BE2C (cell line): ENCODE measurements around the gene KPNB1.

Experiments
- DNase-seq: peaks from one replicate; pipeline ENCODE4 v3.0.0-alpha.2; 2020
- H3K27me3 ChIP-seq: fragments of 250-450 bp; sonication (Bioruptor Pico); 2 replicates; pipeline ENCODE4 v1.5.1; 2020; ENCODE audit warnings: mild to moderate bottlenecking
- H3K36me3 ChIP-seq: fragments of 250-450 bp; sonication (Bioruptor Pico); 2 replicates; pipeline ENCODE4 v1.5.1; 2020; ENCODE audit warnings: mild to moderate bottlenecking
- H3K4me1 ChIP-seq: fragments of 250-450 bp; sonication (Bioruptor Pico); 2 replicates; pipeline ENCODE4 v1.5.1; 2020
- H3K4me3 ChIP-seq: 2 replicates; pipeline ENCODE4 v1.5.1; 2011; ENCODE audit warnings: low read depth, low read length
- H3K9me3 ChIP-seq: fragments of 250-450 bp; sonication (Bioruptor Pico); 2 replicates; pipeline ENCODE4 v1.5.1; 2020
- CTCF ChIP-seq: IDR thresholded peaks from 2 replicates; pipeline ENCODE4 v1.5.1; 2012; ENCODE audit warnings: mild to moderate bottlenecking, low read depth, low read length

KPNB1 gene

GRCh38 chr17:47700471-47701449 lies 51.0 kb downstream of the KPNB1 start:
- Histone ChIP-seq H3K4me1 (peaks cover 16% of the 10 kb centered on the region), H3K9me3 (no peaks in the 10 kb centered on the region), H3K27me3 (no peaks in the 10 kb centered on the region), H3K4me3 (no peak overlapping the region), H3K36me3 (peaks cover 9% of the 10 kb centered on the region)
- DNase-seq, result no peak
- no peak for TF ChIP-seq CTCF

- H3K4me3 ChIP-seq, result no peak overlapping the region
- TF ChIP-seq CTCF, result no peak
- H3K4me1 ChIP-seq, result peaks cover 22% of the 10 kb centered on the region
- no peaks in the 10 kb centered on the region for H3K27me3 ChIP-seq
- no peaks in the 10 kb centered on the region for H3K9me3 ChIP-seq
- peaks cover 6% of the 10 kb centered on the region for H3K36me3 ChIP-seq
- peak; percentile 82 for DNase-seq
These were observed 51.9 kb downstream of the KPNB1 start for GRCh38 chr17:47701608-47702007.

GRCh38 chr17:47702391-47702995 lies 52.8 kb downstream of the KPNB1 start:
- DNase-seq, result no peak
- peaks cover 29% of the 10 kb centered on the region for H3K4me1 ChIP-seq
- 0 out of 2 replicates have a peak overlapping the region, but pooled peaks have one; percentile 21 for H3K4me3 ChIP-seq
- H3K36me3 ChIP-seq, result peaks cover 10% of the 10 kb centered on the region
- TF ChIP-seq CTCF, result no peak
- no peaks in the 10 kb centered on the region for H3K27me3 ChIP-seq
- no peaks in the 10 kb centered on the region for H3K9me3 ChIP-seq

GRCh38 chr17:47703191-47703591 lies 53.5 kb downstream of the KPNB1 start:
- no peaks in the 10 kb centered on the region for H3K27me3 ChIP-seq
- no peak for TF ChIP-seq CTCF
- H3K9me3 ChIP-seq, result no peaks in the 10 kb centered on the region
- no peak overlapping the region for H3K4me3 ChIP-seq
- H3K36me3 ChIP-seq, result peaks cover 10% of the 10 kb centered on the region
- no peak for DNase-seq
- H3K4me1 ChIP-seq, result peaks cover 29% of the 10 kb centered on the region

GRCh38 chr17:47703671-47704070 lies 54.0 kb downstream of the KPNB1 start:
- Histone ChIP-seq H3K4me3 (no peak overlapping the region), H3K4me1 (peaks cover 29% of the 10 kb centered on the region), H3K9me3 (no peaks in the 10 kb centered on the region), H3K36me3 (peaks cover 10% of the 10 kb centered on the region), H3K27me3 (no peaks in the 10 kb centered on the region)
- no peak for TF ChIP-seq CTCF
- no peak for DNase-seq

GRCh38 chr17:47704116-47704515 lies 54.4 kb downstream of the KPNB1 start:
- peaks cover 10% of the 10 kb centered on the region for H3K36me3 ChIP-seq
- H3K4me1 ChIP-seq, result peaks cover 29% of the 10 kb centered on the region
- H3K9me3 ChIP-seq, result no peaks in the 10 kb centered on the region
- no peak overlapping the region for H3K4me3 ChIP-seq
- no peak for TF ChIP-seq CTCF
- H3K27me3 ChIP-seq, result no peaks in the 10 kb centered on the region
- DNase-seq, result no peak
